Neural progenitor cell (in vitro differentiated cells): ENCODE results near the gene STPG1. TPM values are rescaled to one million over a fixed set of nuclear protein-coding genes. Genes with fewer than 3 reads are reported as not detected.

Source experiments
- DNase-seq: peaks from one replicate; pipeline ENCODE4 v3.0.0-alpha.2; 2016; ENCODE audit warnings: low spot score
- H2AFZ ChIP-seq: fragments of 200-600 bp; sonication (generic); replicated peaks from 2 replicates; pipeline ENCODE4 v1.6.1; 2016; ENCODE audit warnings: antibody characterized with exemption
- H3F3A ChIP-seq: fragments of 200-600 bp; sonication (generic); 2 replicates; pipeline ENCODE4 v1.6.1; 2016; ENCODE audit warnings: antibody characterized with exemption, low read depth
- H3K27ac ChIP-seq: fragments of 200-600 bp; sonication (generic); 2 replicates; pipeline ENCODE4 v1.5.1; 2016; ENCODE audit warnings: mild to moderate bottlenecking
- H3K27me3 ChIP-seq: fragments of 200-600 bp; sonication (generic); 2 replicates; pipeline ENCODE4 v1.6.1; 2016; ENCODE audit warnings: mild to moderate bottlenecking, moderate library complexity
- H3K36me3 ChIP-seq: fragments of 200-600 bp; sonication (generic); 2 replicates; pipeline ENCODE4 v1.5.1; 2016
- H3K4me1 ChIP-seq: fragments of 200-600 bp; sonication (generic); 2 replicates; pipeline ENCODE4 v1.6.1; 2016; ENCODE audit warnings: mixed run types
- H3K4me2 ChIP-seq: fragments of 200-600 bp; sonication (generic); 2 replicates; pipeline ENCODE4 v1.6.1; 2016
- H3K4me3 ChIP-seq: fragments of 200-600 bp; sonication (generic); 2 replicates; pipeline ENCODE4 v1.5.1; 2016
- H3K79me2 ChIP-seq: fragments of 200-600 bp; sonication (generic); 2 replicates; pipeline ENCODE4 v1.6.1; 2016; ENCODE audit warnings: low read depth
- H3K9ac ChIP-seq: fragments of 200-600 bp; sonication (generic); 2 replicates; pipeline ENCODE4 v1.6.1; 2016
- H3K9me3 ChIP-seq: fragments of 200-600 bp; sonication (generic); 2 replicates; pipeline ENCODE4 v1.5.1; 2016; ENCODE audit warnings: low read depth
- H4K20me1 ChIP-seq: fragments of 200-600 bp; sonication (generic); 2 replicates; pipeline ENCODE4 v1.6.1; 2016; ENCODE audit warnings: low read depth
- H3K27ac Mint-ChIP-seq: 3 replicates; pipeline ENCODE4 v1.8.0; 2021; ENCODE audit warnings: mixed read lengths
- H3K27me3 Mint-ChIP-seq: 2 replicates; pipeline ENCODE4 v1.8.0; 2022; ENCODE audit warnings: low read depth, mild to moderate bottlenecking, inconsistent platforms, moderate library complexity, mixed read lengths; ENCODE audit not compliant: insufficient read depth
- H3K36me3 Mint-ChIP-seq: 3 replicates; pipeline ENCODE4 v1.8.0; 2021; ENCODE audit warnings: mixed read lengths
- H3K4me1 Mint-ChIP-seq: 3 replicates; pipeline ENCODE4 v1.8.0; 2021; ENCODE audit warnings: mixed read lengths
- H3K4me3 Mint-ChIP-seq: 3 replicates; pipeline ENCODE4 v1.8.0; 2021; ENCODE audit warnings: mild to moderate bottlenecking, moderate library complexity, mixed read lengths
- H3K9me3 Mint-ChIP-seq: 3 replicates; pipeline ENCODE4 v1.8.0; 2020; ENCODE audit warnings: mixed read lengths
- EZH2 ChIP-seq: fragments of 200-600 bp; sonication (generic); IDR thresholded peaks from 2 replicates; pipeline ENCODE4 v1.6.1; 2017; ENCODE audit warnings: antibody characterized with exemption, mild to moderate bottlenecking, moderate library complexity
- EZH2phosphoT487 ChIP-seq: fragments of 200-600 bp; sonication (generic); IDR thresholded peaks from 2 replicates; pipeline ENCODE4 v1.6.1; 2017; ENCODE audit warnings: antibody characterized with exemption
- total RNA-seq: library from RNA; depleted of rRNA; stranded (reverse); fragments of >200 nt; gene quantifications from 2 replicates; pipeline ENCODE4 v1.2.3, GENCODE V29; 2015; ENCODE audit warnings: low replicate concordance
- TF ChIP-seq, protein P1 (sequence below): fragments of 200-600 bp; sonication (generic); IDR thresholded peaks from 2 replicates; pipeline ENCODE4 v1.5.1; 2017; ENCODE audit warnings: antibody characterized with exemption, mild to moderate bottlenecking

Gene STPG1
- total RNA-seq, 1 donor from 2014 or later = 15.9 TPM

DNA sequence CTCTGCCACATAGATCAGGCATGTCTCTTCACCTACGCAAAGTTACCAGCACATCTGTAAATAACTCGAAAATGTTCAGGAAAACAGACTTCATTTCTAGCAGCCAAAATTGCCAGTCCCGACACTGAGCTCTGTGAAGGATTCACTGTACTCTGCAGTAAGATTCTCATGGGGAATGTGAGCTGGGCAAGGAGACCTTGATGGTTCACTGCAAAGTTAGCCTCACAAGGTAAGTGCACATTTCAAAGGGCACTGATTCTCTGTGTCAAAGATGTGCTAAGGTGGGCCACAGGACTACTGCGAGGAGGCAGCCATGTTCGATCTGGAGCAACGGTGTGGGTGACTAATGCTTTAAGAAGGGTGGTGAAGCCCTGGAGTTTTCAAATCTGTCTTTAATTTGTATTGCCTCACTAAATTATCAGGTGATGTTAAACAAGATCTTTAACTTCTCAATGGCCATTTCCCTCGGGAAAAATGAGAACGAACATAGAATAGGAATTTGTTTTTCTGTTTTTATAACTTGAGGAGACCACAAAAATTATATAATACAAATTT, 25.2 kb downstream of the STPG1 start:
- no peaks in the 10 kb centered on the region for H3K79me2 ChIP-seq
- DNase-seq = no peak
- Mint-ChIP-seq H3K27me3 (peaks cover 6% of the 10 kb centered on the region), H3K4me1 (peaks cover 23% of the 10 kb centered on the region), H3K27ac (no peak overlapping the region), H3K9me3 (no peaks in the 10 kb centered on the region), H3K36me3 (peaks cover 5% of the 10 kb centered on the region), H3K4me3 (no peak overlapping the region)
- H3K27ac ChIP-seq = no peak overlapping the region
- no peak overlapping the region for H3K4me3 ChIP-seq
- H3K9me3 ChIP-seq = no peaks in the 10 kb centered on the region
- no peak overlapping the region for H2AFZ ChIP-seq
- H3F3A ChIP-seq = peaks cover 18% of the 10 kb centered on the region
- H3K36me3 ChIP-seq = no peaks in the 10 kb centered on the region
- TF ChIP-seq, protein P1, sequence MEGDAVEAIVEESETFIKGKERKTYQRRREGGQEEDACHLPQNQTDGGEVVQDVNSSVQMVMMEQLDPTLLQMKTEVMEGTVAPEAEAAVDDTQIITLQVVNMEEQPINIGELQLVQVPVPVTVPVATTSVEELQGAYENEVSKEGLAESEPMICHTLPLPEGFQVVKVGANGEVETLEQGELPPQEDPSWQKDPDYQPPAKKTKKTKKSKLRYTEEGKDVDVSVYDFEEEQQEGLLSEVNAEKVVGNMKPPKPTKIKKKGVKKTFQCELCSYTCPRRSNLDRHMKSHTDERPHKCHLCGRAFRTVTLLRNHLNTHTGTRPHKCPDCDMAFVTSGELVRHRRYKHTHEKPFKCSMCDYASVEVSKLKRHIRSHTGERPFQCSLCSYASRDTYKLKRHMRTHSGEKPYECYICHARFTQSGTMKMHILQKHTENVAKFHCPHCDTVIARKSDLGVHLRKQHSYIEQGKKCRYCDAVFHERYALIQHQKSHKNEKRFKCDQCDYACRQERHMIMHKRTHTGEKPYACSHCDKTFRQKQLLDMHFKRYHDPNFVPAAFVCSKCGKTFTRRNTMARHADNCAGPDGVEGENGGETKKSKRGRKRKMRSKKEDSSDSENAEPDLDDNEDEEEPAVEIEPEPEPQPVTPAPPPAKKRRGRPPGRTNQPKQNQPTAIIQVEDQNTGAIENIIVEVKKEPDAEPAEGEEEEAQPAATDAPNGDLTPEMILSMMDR = no peak
- TF ChIP-seq EZH2phosphoT487 (no peak), EZH2 (no peak)
- no peaks in the 10 kb centered on the region for H4K20me1 ChIP-seq
- H3K4me1 ChIP-seq = peaks cover 3% of the 10 kb centered on the region
- no peaks in the 10 kb centered on the region for H3K27me3 ChIP-seq
- H3K4me2 ChIP-seq = no peak overlapping the region
- no peak overlapping the region for H3K9ac ChIP-seq

DNA sequence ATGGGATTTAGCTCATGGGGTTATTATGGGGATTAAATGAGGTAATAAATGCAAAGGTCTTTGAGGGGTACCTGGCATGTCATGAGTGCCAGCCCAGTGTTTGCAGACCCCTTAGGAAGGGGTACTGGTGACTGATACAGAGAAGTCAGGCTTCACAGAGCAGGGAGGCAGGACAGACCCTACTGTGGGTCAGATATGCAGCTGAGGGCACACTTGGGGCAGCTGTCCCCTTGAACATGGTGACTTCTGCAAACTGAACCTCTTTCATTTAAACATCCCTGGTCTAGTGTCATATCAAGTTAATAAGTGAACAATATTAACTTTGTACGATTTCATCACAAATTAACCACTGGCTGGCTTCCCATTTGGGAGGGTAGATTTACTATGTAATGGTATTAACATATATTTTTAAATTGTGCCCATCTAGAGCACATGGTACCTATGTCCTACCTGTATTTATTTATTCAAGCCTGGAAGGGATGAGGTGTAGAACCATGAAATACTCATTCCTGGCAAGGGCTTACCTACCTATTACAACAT, 25.9 kb downstream of the STPG1 start:
- peaks cover 6% of the 10 kb centered on the region for H3K27me3 Mint-ChIP-seq
- H3K36me3 Mint-ChIP-seq = peaks cover 9% of the 10 kb centered on the region
- H3K9me3 ChIP-seq = no peaks in the 10 kb centered on the region
- no peaks in the 10 kb centered on the region for H4K20me1 ChIP-seq
- peaks cover 11% of the 10 kb centered on the region for H3F3A ChIP-seq
- H3K4me3 ChIP-seq = no peak overlapping the region
- H3K36me3 ChIP-seq = no peaks in the 10 kb centered on the region
- no peak overlapping the region for H3K4me2 ChIP-seq
- H3K27me3 ChIP-seq = no peaks in the 10 kb centered on the region
- no peak overlapping the region for H3K4me3 Mint-ChIP-seq
- no peak for DNase-seq
- no peak overlapping the region for H3K27ac Mint-ChIP-seq
- no peak overlapping the region for H3K27ac ChIP-seq
- H3K79me2 ChIP-seq = no peaks in the 10 kb centered on the region
- no peak overlapping the region for H2AFZ ChIP-seq
- H3K9ac ChIP-seq = no peak overlapping the region
- TF ChIP-seq EZH2 (no peak), EZH2phosphoT487 (no peak)
- TF ChIP-seq, protein P1 = no peak
- H3K4me1 Mint-ChIP-seq = peaks cover 23% of the 10 kb centered on the region
- no peaks in the 10 kb centered on the region for H3K9me3 Mint-ChIP-seq
- no peaks in the 10 kb centered on the region for H3K4me1 ChIP-seq

DNA sequence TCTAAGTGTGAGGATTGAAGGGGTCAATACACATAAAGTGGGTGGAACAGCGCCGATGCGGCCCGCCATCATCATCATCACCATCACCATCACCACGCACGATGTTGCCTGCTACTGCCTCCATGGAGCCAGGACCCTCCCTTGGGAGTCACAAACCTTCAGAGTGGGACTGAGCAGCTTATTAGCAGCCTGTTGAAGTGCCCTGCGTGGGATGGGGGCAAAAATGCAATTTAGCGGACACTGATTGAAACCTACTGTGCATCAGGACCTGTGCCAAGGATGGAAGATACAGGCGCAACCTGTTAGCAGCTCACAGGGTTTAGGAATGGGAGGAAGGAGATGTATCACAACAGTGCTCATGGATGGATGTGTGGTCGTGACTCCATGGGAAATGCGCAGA, 26.7 kb downstream of the STPG1 start:
- no peak overlapping the region for H3K9ac ChIP-seq
- no peak overlapping the region for H3K27ac Mint-ChIP-seq
- H2AFZ ChIP-seq = no peak overlapping the region
- no peaks in the 10 kb centered on the region for H4K20me1 ChIP-seq
- no peaks in the 10 kb centered on the region for H3K36me3 ChIP-seq
- H3K4me2 ChIP-seq = no peak overlapping the region
- no peaks in the 10 kb centered on the region for H3K9me3 Mint-ChIP-seq
- peaks cover 6% of the 10 kb centered on the region for H3K27me3 Mint-ChIP-seq
- H3K4me3 Mint-ChIP-seq = no peak overlapping the region
- no peak overlapping the region for H3K27ac ChIP-seq
- H3K4me3 ChIP-seq = no peak overlapping the region
- no peaks in the 10 kb centered on the region for H3K4me1 ChIP-seq
- no peaks in the 10 kb centered on the region for H3K9me3 ChIP-seq
- no peak for DNase-seq
- peaks cover 10% of the 10 kb centered on the region for H3K36me3 Mint-ChIP-seq
- H3K4me1 Mint-ChIP-seq = peaks cover 16% of the 10 kb centered on the region
- TF ChIP-seq EZH2 (no peak), EZH2phosphoT487 (no peak)
- TF ChIP-seq, protein P1 = no peak
- H3F3A ChIP-seq = peaks cover 3% of the 10 kb centered on the region
- no peaks in the 10 kb centered on the region for H3K27me3 ChIP-seq
- no peaks in the 10 kb centered on the region for H3K79me2 ChIP-seq
